ENCODE measurements around the gene COX5B.

DNA sequence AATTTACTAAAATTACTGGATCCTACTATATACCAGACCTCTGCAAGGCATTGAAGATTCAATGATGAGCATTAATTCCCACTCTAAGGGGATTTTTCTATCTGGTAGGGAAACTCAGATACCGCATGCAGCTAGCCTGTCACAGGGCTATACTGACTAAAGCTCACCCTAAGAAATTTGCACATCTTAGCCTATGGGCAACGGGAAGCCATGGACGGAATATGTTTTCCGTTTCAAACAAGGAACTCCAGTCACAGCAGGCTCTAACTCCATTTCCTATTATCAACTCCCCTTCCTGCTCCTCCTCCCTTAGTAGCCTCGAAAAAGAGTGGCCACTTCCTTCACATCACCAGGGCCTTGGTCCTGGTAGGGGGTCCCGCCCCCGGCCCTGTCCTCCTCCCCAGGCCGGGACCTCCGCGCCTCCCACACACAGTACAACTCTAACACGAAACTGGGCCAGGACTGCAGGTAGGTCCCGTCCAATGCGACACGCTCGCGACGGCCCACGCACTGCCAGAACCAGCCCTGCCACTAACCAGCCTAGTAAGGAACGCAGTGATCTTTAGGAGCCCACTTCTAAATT, 659 bp upstream of the COX5B start:
- TF ChIP-seq, protein P1, sequence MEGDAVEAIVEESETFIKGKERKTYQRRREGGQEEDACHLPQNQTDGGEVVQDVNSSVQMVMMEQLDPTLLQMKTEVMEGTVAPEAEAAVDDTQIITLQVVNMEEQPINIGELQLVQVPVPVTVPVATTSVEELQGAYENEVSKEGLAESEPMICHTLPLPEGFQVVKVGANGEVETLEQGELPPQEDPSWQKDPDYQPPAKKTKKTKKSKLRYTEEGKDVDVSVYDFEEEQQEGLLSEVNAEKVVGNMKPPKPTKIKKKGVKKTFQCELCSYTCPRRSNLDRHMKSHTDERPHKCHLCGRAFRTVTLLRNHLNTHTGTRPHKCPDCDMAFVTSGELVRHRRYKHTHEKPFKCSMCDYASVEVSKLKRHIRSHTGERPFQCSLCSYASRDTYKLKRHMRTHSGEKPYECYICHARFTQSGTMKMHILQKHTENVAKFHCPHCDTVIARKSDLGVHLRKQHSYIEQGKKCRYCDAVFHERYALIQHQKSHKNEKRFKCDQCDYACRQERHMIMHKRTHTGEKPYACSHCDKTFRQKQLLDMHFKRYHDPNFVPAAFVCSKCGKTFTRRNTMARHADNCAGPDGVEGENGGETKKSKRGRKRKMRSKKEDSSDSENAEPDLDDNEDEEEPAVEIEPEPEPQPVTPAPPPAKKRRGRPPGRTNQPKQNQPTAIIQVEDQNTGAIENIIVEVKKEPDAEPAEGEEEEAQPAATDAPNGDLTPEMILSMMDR (IDR thresholded peaks at IDR 0.05), result no peak
- no peak for TF ChIP-seq POLR2A (IDR thresholded peaks at IDR 0.05)

Measured in right lobe of liver (tissue), 4 donors.